PC-9 (cell line): Measurements from ENCODE around the gene C7orf33.

Source experiments
- EZH2 ChIP-seq: fragments of 200-600 bp; sonication (generic); IDR thresholded peaks from 2 replicates; pipeline ENCODE4 v1.8.0; 2017; ENCODE audit warnings: antibody characterized with exemption, low read depth
- TF ChIP-seq, protein P1 (sequence below): fragments of 200-600 bp; sonication (generic); conservative IDR thresholded peaks from 2 replicates; pipeline ENCODE4 v1.6.1; 2017; ENCODE audit warnings: mixed run types, antibody characterized with exemption, mild to moderate bottlenecking, moderate library complexity

- TF ChIP-seq, protein P1, sequence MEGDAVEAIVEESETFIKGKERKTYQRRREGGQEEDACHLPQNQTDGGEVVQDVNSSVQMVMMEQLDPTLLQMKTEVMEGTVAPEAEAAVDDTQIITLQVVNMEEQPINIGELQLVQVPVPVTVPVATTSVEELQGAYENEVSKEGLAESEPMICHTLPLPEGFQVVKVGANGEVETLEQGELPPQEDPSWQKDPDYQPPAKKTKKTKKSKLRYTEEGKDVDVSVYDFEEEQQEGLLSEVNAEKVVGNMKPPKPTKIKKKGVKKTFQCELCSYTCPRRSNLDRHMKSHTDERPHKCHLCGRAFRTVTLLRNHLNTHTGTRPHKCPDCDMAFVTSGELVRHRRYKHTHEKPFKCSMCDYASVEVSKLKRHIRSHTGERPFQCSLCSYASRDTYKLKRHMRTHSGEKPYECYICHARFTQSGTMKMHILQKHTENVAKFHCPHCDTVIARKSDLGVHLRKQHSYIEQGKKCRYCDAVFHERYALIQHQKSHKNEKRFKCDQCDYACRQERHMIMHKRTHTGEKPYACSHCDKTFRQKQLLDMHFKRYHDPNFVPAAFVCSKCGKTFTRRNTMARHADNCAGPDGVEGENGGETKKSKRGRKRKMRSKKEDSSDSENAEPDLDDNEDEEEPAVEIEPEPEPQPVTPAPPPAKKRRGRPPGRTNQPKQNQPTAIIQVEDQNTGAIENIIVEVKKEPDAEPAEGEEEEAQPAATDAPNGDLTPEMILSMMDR: no peak
- no peak for TF ChIP-seq EZH2
Observed at GRCh38 chr7:148652773-148653172, 62.2 kb downstream of the C7orf33 start.
